ENCODE results near the gene MCM10.
"Not testable (repeated sequence)": the region's sequence is repeated elsewhere in the genome, so short reads cannot be mapped to it uniquely, and the experiment has no call there.

MCM10 gene

GRCh38 chr10:13160934-13161856 lies at the start of gene MCM10:
Gene MCM10 (plus strand): TSS chr10:13161558. CDS start chr10:13164203, 2,645 bp downstream.
- DNase-seq: peak; percentile 96

- no peak for DNase-seq
Measured at GRCh38 chr10:13113544-13113943, 47.8 kb upstream of the MCM10 start.

GRCh38 chr10:13115832-13116803 lies 45.2 kb upstream of the MCM10 start:
- DNase-seq: no peak

- no peak for DNase-seq
Measured at GRCh38 chr10:13117841-13118783, 43.2 kb upstream of the MCM10 start.

- no peak for DNase-seq
Measured at GRCh38 chr10:13118784-13119410, 42.5 kb upstream of the MCM10 start.

- DNase-seq: no peak
Measured at GRCh38 chr10:13120786-13121499, 40.4 kb upstream of the MCM10 start.

- no peak for DNase-seq
Measured at GRCh38 chr10:13121500-13121854, 39.9 kb upstream of the MCM10 start.

- no peak for DNase-seq
Measured at GRCh38 chr10:13136651-13137050, 24.7 kb upstream of the MCM10 start.

GRCh38 chr10:13139150-13139549 lies 22.2 kb upstream of the MCM10 start:
- DNase-seq: no peak

- no peak for DNase-seq
Measured at GRCh38 chr10:13139676-13140075, 21.7 kb upstream of the MCM10 start.

- no peak for DNase-seq
Measured at GRCh38 chr10:13140627-13141190, 20.6 kb upstream of the MCM10 start.

GRCh38 chr10:13143766-13144165 lies 17.6 kb upstream of the MCM10 start:
- no peak for DNase-seq

- DNase-seq: no peak
Measured at GRCh38 chr10:13144814-13145213, 16.5 kb upstream of the MCM10 start.

- no peak for DNase-seq
Measured at GRCh38 chr10:13146379-13146778, 15.0 kb upstream of the MCM10 start.

- DNase-seq: no peak
Measured at GRCh38 chr10:13147161-13147560, 14.2 kb upstream of the MCM10 start.

- no peak for DNase-seq
Measured at GRCh38 chr10:13152296-13152695, 9.1 kb upstream of the MCM10 start.

- not testable (repeated sequence) for DNase-seq
Measured at GRCh38 chr10:13155860-13156259, 5.5 kb upstream of the MCM10 start.

GRCh38 chr10:13158401-13158800 lies 3.0 kb upstream of the MCM10 start:
- no peak for DNase-seq

GRCh38 chr10:13161857-13162271 lies 506 bp downstream of the MCM10 start:
- no peak for DNase-seq

GRCh38 chr10:13163859-13164258 lies 2.5 kb downstream of the MCM10 start:
- no peak for DNase-seq

- DNase-seq: no peak
Measured at GRCh38 chr10:13165177-13165576, 3.8 kb downstream of the MCM10 start.
